Fibroblast of mammary gland (primary cell): ENCODE measurements around the gene MXD3.
A peak's percentile ranks its signal among the peaks of the same experiment; 100 is the strongest.
"Not testable (repeated sequence)": the region's sequence is repeated elsewhere in the genome, so short reads cannot be mapped to it uniquely, and the experiment has no call there.

Experiments used
- DNase-seq: peaks from one replicate; pipeline ENCODE4 v3.0.0-alpha.2; 2010; ENCODE audit warnings: low read depth
- H3K4me3 ChIP-seq: 2 replicates; pipeline ENCODE4 v1.5.1; 2011; ENCODE audit warnings: low read depth, mild to moderate bottlenecking, low read length, moderate library complexity; ENCODE audit not compliant: control insufficient read depth
- CTCF ChIP-seq: conservative IDR thresholded peaks from 2 replicates; pipeline ENCODE4 v1.5.1; 2011; ENCODE audit warnings: low read depth, low read length, inconsistent platforms; ENCODE audit not compliant: control insufficient read depth, insufficient read depth

Gene MXD3

GRCh38 chr5:177344891-177345290 lies 33.2 kb upstream of the MXD3 start:
- no peak overlapping the region for H3K4me3 ChIP-seq
- no peak for TF ChIP-seq CTCF
- DNase-seq: no peak

- H3K4me3 ChIP-seq: no peak overlapping the region
- no peak for TF ChIP-seq CTCF
- no peak for DNase-seq
Measured at GRCh38 chr5:177343777-177344176, 32.1 kb upstream of the MXD3 start.

GRCh38 chr5:177343000-177343399 lies 31.3 kb upstream of the MXD3 start:
- H3K4me3 ChIP-seq, DNase-seq: not testable (repeated sequence)

GRCh38 chr5:177339107-177339638 lies 27.5 kb upstream of the MXD3 start:
- no peak for DNase-seq
- H3K4me3 ChIP-seq: no peak overlapping the region
- TF ChIP-seq CTCF: no peak

- no peak for TF ChIP-seq CTCF
- no peak for DNase-seq
- H3K4me3 ChIP-seq: no peak overlapping the region
Measured at GRCh38 chr5:177338251-177339106, 26.8 kb upstream of the MXD3 start.

- no peak overlapping the region for H3K4me3 ChIP-seq
- DNase-seq: no peak
- TF ChIP-seq CTCF: no peak
Measured at GRCh38 chr5:177336603-177337494, 25.2 kb upstream of the MXD3 start.

GRCh38 chr5:177336112-177336511 lies 24.4 kb upstream of the MXD3 start:
- peak; percentile 20 for TF ChIP-seq CTCF
- no peak overlapping the region for H3K4me3 ChIP-seq
- DNase-seq: peak; percentile 25
